GM23248 (cell line): ENCODE measurements around the gene METTL8.

ENCODE experiments used
- EZH2 ChIP-seq: fragments of 200-600 bp; sonication (generic); IDR thresholded peaks from 2 replicates; pipeline ENCODE4 v1.6.1; 2018; ENCODE audit warnings: antibody characterized with exemption, mild to moderate bottlenecking; ENCODE audit not compliant: insufficient read depth, poor library complexity, severe bottlenecking
- EZH2phosphoT487 ChIP-seq: fragments of 200-600 bp; sonication (generic); IDR thresholded peaks from 2 replicates; pipeline ENCODE4 v1.6.1; 2018; ENCODE audit warnings: antibody characterized with exemption, moderate library complexity, mild to moderate bottlenecking, low read depth; ENCODE audit not compliant: insufficient read depth

GRCh38 chr2:171393487-171393886, 40.3 kb downstream of the METTL8 start:
- TF ChIP-seq EZH2, result no peak
- no peak for TF ChIP-seq EZH2phosphoT487
